GM21528 (cell line): ENCODE measurements around the gene AGXT2.
"Not testable (repeated sequence)": the region's sequence is repeated elsewhere in the genome, so short reads cannot be mapped to it uniquely, and the experiment has no call there.

ENCODE experiments used
- ATAC-seq: cut with Tn5 transposase; IDR thresholded peaks from one replicate; pipeline ENCODE4 v1.9.1; 2021; ENCODE audit warnings: mild to moderate bottlenecking, moderate library complexity; ENCODE audit not compliant: unreplicated experiment, low FRiP score

AGXT2 gene

GRCh38 chr5:35056686-35057085 lies 8.9 kb upstream of the AGXT2 start:
- no peak for ATAC-seq

GRCh38 chr5:35052838-35053237 lies 5.1 kb upstream of the AGXT2 start:
- no peak for ATAC-seq

DNA sequence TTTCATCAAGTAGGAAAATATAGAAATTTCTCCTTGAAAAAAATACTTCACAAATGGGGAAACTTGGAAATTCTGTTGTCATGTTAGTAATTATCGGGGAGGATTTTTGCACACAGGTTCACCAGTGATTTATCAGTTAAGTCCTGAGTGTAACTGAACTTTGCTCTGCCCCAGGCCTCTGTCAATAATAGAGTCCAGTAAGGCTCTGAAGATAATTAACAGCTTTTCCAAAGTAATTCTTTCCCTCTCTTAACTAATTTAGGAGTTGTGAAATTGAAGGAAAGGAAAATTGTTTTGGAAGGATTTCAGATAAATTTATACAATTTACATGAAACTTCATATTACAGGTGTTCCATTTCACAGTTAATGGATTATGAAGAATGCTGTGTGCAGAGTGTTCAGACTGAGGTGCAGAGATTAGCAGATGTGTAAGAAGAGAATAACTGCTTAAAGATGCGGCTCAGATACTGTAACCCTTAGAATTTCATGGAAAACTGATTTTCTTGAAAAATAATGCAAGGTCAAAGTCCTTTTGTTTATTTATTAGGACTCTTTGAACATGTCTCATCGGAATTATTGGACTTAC lies 2.9 kb upstream of the AGXT2 start:
- no peak for ATAC-seq

- ATAC-seq, result no peak
Observed at GRCh38 chr5:35048910-35049309, 1.2 kb upstream of the AGXT2 start.

GRCh38 chr5:35046774-35047173 lies 975 bp downstream of the AGXT2 start:
- no peak for ATAC-seq

DNA sequence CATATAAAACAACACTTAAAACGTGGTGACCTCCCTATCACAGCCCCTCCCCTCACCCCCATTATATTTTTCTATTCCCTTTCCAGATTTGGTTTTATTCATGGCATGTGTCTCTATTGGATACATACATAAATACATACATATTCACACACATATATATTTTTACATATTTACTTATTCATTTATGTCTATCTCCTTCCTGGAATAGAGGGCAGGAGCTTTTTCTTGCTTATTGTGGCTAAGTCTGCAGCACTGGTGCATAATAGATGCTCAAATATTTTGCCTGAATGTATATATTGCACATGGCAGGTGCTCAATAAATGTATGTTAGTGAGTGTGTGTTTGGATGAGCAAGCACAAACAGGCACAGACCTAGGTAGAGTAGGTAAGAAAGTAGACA lies 2.5 kb downstream of the AGXT2 start:
- no peak for ATAC-seq

GRCh38 chr5:35044649-35045048 lies 3.1 kb downstream of the AGXT2 start:
- ATAC-seq, result no peak

DNA sequence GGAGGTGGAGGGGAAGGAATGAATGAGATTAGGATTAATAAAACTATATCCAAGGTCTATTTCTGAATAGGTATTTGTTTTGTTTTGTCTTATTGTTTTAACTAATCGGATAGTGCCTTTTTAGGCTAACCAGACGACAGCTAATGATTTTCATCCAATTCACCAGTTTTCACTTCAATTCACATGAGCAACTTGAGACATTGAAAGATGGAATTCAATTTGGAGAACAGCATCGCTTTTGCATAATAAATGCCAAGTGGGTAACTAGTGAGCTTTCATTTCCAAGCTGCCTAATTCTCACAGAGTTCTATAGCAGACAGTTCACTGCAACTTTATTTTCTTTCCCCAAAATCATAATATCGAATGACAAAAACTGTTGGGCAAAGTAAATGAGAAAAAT lies 5.0 kb downstream of the AGXT2 start:
- ATAC-seq, result no peak

GRCh38 chr5:35041261-35041660 lies 6.5 kb downstream of the AGXT2 start:
- ATAC-seq, result no peak

DNA sequence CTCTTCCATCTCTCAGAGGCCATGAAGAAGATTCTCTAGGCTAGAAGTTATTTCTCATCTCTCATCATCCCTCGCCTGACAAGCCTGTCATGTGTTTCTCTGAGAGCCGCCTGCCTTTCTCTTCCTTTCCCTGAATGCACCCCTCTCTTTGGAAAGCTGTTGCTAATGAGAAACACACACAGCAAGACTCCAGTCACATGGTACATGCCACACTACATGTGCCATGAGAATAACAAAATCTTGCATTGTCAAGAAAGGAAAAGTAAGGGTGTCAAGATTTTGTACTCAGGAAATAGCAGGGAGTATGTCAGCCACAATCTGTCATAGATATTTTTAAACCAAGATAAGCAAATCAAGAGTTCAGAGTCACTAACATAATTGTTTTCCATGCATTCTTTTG lies 8.9 kb downstream of the AGXT2 start:
- ATAC-seq, result no peak

DNA sequence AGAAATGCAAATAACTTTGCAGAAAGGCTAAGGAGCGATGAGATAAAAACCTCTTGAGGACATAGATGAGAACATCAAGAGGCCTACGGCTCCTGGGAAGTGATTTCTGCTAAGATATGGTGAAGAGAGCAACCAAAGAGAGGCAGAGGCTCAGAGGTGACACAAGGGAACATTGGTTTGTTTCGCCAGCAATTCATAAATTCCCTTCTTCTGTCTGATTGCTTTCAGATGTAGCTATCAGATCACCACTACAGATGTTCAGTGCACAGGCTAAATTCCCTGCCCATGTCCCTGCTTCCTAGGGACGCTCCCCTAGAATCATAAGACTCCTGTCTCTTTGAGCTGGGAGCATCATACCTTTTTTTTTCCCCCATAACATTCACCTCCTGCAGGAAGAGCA lies 11.2 kb downstream of the AGXT2 start:
- ATAC-seq, result no peak

DNA sequence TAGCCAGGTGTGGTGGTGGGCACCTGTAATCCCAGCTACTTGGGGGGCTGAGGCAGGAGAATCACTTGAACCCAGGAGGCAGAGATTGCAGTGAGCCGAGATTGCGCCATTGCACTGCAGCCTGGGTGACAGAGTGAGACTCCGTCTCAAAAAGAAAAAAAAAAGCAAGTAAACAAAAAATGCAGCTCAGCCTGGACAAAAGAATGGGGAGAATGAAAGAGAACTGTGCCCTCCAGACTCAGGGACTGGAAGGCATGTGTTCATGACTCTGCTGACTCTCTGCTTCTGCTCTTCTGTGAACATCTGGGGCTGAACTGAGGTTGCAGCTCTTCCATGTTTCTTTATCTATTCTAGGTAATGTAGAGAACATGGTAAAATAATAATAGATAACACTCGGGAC lies 11.8 kb downstream of the AGXT2 start:
- ATAC-seq, result not testable (repeated sequence)

DNA sequence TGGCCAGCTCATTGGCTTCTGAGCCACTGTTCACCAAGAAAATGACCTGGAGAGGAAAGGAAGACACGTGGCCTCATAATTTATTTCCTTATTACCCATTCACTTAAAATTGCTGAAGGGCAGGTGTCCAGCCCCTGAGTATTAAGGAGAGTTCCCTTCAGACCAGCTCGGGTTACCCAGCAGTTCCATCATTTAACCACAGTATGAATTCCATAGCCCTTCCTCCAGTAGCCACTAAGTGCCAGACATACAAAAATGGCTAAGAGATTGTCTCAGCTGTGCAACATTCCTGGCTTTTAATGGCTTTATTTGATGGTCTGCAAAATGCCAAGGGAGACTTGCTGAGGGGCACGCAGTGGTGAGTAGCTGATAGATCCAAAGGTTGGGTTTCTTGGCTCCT lies 12.5 kb downstream of the AGXT2 start:
- no peak for ATAC-seq

- no peak for ATAC-seq
Observed at GRCh38 chr5:35032356-35032755, 15.4 kb downstream of the AGXT2 start.

DNA sequence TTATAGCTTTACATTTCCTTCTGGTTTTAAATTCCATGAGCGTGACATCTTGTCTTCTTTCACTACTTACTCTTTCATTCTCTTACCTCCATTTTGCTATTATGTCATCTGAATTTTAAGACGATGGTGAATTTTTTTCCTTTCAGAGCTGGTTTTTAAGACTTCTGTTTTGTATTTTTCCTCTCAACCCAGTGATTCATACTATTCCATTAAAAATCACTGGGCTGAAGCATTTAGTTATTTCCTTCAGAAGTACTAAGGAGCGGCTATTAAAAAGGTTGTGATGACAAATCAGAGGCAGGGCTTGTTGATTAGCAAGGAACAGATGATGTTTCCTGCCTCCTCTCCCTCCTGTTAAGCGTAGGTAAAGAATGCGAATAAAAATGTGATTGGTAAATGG lies 16.5 kb downstream of the AGXT2 start:
- no peak for ATAC-seq

DNA sequence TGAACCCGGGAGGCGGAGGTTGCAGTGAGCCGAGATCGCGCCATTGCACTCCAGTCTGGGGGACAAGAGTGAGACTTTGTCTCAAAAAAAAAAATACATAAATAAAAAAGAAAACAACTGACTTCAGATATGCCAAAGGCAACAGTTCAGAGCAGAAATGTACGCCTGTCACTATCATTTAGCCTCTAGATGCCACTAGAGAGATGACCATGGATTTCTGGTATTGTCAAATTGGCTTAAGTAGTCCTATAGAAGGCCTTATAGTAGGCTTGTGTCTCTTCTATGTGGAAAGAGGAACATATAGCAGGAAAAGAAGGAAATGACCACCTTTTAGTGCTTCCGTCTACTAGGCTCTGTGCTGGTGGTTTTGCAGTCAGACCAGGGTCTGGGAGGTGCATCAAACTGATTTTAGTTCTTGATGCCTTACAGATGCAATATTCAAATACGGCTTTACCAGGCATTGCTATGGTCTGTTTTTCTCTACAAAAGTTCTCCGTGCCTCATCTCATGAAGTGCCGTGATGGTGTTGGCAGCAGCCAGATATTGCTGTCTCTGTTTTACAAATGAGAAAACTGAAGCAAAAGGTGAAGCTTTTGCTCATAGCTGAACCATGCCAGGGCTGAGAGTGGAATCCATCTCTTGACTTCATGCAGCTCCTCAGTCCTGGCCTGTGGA lies 17.2 kb downstream of the AGXT2 start:
- ATAC-seq, result no peak

DNA sequence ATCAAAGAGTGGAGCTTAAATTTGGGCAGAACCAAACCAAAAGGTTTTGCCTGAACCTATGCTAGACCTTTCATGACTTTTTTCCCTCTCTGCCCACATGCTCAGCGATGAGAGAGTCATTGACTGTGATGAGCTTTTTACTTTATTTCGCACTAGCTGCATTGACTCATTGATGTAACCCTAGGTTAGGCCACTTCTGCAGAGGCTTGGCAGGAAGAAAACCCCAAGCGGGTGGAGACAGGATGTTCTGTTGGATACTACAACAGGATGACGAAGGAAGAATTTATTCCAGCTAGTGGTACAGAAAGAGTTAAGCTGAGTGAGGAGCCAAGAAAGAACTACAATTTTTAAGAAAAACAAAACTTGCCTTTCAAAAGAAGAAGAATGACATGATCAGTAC lies 18.4 kb downstream of the AGXT2 start:
- ATAC-seq, result no peak

- ATAC-seq, result no peak
Observed at GRCh38 chr5:35026941-35027340, 20.8 kb downstream of the AGXT2 start.

DNA sequence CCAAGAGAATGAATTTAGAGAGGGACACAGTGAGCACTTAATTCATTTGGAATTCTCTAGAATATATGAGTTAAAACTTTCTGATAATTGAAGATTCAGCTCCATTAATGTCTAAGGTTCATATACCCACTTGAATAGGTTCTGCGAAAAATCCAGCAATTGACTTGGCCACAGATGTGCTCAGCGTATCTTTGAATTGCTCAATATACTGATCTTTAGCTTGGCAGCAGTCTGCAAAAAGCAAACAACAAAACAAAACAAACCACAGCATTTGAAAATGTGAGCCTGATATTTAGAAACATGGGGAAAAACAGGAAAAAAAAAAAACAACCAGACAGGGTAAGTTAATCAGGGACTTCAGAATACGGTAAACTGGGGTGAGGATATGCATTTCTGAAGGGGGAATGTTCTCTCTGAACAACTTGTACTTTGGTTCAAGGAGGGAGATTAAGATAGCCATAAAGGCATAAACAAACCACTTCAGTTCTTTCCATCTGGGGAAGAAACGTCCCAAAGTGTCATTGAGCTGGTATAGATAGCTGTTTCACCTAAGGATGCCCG lies 21.4 kb downstream of the AGXT2 start:
- no peak for ATAC-seq

GRCh38 chr5:35024911-35025510 lies 22.7 kb downstream of the AGXT2 start:
- no peak for ATAC-seq

DNA sequence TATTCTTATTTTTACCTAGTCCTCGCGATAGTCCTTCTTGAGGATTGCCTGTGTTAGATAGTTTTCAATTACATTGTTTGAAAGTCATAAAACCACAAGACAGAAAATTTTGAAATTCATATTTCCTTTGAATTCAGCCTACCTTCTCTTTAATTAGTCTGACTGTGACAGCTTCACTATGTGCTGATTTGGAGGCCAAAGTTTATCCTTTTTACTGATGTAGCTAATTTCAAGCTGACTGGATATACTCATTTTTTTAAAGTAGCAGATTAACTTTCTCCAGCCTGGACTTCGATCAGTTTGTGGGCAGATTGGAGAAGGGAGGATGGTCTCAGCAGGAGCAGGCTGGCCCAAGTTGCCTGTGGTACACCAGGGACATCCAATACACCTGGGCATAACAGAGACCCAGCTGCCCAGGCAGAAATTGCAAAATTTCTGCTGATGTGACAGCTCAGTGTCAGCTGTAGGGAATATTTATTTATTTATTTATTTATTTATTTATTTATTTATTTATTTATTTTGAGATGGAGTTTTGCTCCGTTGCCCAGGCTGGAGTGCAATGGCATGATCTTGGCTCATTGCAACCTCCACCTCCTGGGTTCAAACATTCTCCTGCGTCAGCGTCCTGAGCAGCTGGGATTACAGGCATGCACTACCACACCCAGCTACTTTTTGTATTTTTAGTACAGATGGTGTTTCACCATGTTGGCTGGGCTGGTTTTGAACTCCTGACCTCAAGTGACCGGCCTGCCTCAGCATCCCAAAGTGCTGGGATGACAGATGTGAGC lies 24.2 kb downstream of the AGXT2 start:
- no peak for ATAC-seq
